ENCODE data around the gene LCK. TPM values are rescaled to one million over a fixed set of nuclear protein-coding genes. Genes with fewer than 3 reads are reported as not detected.
"Not testable (repeated sequence)": the region's sequence is repeated elsewhere in the genome, so short reads cannot be mapped to it uniquely, and the experiment has no call there.

The LCK gene
- polyA plus RNA-seq, 10 donors = 0.26 to 14.1 (median 0.74) TPM

- no peak for DNase-seq
Observed at GRCh38 chr1:32239790-32240139, 11.3 kb upstream of the LCK start.

DNA sequence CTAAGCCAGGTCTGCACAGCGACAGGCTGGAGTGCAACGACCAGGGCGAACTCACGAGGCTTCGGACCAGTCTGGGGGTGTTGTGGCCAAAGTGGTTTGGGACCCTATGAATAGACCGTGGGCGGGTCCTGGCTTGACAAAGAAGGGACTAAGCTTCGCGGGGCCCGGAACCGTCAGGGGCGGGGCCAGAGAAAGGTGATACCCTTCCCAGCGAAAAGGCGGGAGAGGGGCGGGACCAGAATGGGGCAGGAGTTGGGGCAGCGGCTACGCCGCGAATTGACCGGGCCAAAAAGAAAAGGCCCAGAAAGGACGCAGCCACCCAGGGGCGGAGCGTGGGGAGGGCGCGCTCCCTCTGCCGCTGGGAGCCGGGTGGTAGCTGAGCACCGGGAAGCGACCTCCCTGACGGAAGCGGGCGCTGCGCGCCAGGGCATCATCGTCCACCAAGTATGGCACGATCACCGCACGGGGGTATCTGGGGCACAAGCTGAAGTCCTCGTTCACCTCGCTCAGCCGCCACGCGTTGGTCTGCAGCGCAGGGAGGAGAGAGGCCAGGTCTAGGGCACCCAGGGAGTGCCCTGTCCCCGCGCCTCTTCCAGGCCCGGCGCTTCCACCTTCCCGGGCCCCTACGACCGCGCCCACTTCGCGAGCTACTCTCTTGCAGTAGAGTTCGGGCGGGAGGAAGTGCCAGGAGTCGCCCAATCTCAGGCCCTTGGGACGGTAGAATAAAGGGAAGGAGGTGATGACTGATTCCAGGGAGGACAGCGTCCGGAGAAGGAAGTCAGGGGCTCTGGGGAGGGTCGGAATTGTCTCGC lies 10.7 kb upstream of the LCK start:
- DNase-seq = peak in 2 of 3 donors; percentile 53 to 77

DNA sequence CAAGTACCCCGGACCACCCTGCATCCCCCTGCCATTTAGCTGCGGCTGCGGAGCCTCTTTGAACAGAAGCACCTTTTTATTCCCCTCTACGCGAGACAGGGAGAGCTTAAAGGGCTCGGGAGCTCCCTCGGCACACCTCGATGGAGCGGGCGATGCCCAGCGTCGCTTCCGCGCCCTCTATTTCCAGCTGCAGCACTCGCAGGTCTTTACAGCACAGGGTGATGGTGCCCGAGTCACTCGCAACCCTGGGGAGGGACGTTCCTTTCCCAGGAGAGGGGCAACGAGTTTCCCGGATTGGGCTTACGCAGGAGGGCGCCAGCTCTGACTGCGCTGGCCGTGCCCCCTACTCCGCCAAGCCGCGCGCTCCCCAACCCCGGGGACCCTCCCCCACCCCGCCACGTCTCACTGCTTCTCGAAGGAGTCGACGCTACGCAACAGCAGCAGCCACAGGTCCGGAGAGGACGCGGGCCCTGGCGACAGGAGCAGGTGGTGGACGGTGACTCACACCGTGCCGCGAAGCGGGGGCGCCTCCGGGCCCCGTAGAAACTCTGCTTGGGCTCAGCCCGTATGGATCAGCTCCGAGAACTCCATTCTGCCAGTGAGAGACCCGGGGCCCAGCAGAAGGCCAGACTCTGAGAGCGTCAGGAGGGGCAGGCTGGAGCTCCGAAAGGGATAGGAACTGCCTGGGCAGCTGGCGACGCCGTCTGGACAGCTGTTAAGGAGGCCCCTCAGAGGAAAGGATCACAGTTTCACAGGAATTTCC lies 9.9 kb upstream of the LCK start:
- DNase-seq = peak; percentile 41 to 89 (median 74)

GRCh38 chr1:32242341-32242851 lies 8.7 kb upstream of the LCK start:
- peak in 2 of 3 donors; percentile 67 to 84 for DNase-seq

DNA sequence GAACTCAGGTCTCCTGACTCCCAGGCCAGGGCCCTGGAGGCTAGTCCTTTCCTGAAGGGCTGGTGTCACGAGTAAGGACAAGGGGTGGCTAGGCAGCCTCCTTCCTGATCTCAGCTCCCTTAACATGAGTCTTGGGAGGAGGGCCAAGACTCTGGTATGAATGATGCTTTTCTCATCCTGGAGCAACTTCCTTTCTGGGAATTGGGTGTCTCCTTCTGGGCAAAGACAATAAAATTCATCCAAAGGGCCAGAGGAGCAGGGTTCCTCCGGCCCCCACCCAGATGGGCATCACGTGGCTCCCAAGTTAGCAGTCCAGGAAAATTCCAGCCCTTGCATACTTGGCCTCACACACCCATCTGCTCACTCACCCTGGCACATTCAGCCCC lies 4.2 kb upstream of the LCK start, which contains the start of gene FAM167B:
TSS of gene FAM167B (plus strand) at position 335 of the 386 bp plus-strand sequence. CDS start 200 bp downstream, outside the sequence.
- DNase-seq = peak in 2 of 3 donors; percentile 42 to 53

DNA sequence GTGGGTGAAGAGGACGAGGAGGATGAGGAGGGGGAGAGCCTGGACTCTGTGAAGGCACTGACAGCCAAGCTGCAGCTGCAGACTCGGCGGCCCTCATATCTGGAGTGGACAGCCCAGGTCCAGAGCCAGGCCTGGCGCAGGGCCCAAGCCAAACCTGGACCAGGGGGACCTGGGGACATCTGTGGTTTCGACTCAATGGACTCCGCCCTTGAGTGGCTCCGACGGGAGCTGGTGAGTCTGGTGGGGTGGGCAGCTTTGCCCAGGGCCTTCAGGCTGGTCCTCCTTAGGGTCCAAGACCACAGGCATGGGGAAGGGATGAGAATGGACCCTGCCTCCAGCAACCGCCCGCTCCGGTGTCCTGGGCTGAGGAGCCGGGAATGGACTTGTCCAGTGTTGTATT lies 3.6 kb upstream of the LCK start:
- DNase-seq = peak in 1 of 3 donors; percentile 15

GRCh38 chr1:32247983-32248889 lies 2.8 kb upstream of the LCK start:
- DNase-seq = peak in 2 of 3 donors; percentile 65 to 77

DNA sequence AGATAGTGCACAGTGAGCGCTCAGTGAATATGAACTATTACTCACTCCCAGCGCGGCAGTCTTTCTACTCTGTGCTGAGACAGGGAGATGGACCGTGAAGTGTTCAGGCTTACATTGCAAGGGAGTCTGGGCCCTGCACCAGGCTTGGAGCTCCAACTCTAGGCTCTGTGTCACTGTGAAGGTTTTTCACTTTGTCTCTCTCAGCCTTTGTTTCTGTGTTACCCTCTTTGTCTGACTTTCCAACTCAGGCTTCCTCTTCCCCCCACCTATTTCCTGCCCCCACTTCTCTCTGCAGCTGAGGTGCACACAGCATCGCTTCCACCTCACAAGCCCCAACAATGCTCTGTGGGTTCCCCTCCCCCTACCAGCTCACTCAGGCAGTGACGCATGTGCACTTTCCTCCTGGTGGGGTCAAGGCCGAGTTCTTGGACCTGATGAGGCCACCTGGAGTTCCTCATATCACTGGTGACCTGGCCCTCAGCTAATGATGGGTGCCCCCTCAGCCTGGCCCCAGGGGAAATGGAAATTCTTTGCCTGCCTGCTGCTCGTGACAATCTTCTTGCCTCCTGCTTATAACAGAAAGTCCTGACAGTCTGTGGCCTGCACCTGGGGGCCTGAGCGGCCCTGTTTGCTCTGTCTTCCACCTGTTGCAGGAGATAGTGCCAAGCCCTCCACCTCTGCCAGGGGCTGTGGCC lies 1.1 kb upstream of the LCK start:
- peak in 1 of 3 donors; percentile 52 for DNase-seq

GRCh38 chr1:32255072-32256071 lies 4.3 kb downstream of the LCK start:
- no peak for DNase-seq

- no peak for DNase-seq
Observed at GRCh38 chr1:32256473-32257226, 5.6 kb downstream of the LCK start.

- DNase-seq = no peak
Observed at GRCh38 chr1:32257227-32257508, 6.1 kb downstream of the LCK start.

- DNase-seq = not testable (repeated sequence)
Observed at GRCh38 chr1:32263236-32263593, 12.2 kb downstream of the LCK start.

DNA sequence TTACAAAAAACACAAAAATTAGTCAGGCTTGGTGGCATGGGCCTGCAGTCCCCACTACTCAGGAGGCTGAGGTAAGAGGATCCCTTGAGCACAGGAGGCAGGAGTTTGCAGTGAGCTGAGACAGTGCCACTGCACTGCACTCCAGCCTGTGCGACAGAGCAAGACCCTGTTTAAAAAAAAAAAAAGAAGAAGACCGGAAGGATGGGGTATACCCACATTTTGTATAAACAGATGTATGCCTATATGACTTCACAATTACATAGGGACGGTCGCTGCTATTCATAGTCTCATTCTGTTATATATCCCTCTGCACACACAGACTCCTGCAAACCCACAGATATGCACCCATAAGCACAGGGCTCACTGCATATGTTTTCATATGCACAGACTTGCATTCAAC lies 12.7 kb downstream of the LCK start:
- DNase-seq = no peak

DNA sequence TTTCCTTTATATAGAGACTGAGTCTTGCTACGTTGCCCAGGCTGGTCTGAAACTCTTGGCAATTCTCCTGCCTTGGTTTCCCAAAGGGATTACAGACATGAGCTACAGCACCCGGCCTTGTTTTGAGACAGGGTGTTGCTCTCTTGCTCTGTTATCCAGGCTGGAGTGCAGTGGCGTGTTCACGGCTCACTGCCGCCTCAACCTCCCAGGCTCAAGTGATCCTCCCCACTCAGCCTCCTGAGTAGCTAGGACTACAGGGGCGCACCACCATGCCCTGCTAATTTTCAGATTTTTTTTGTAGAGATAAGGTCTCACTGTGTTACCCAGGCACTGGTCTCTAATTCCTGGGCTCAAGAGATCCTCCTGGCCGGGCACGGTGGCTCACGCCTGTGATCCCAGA lies 14.8 kb downstream of the LCK start:
- DNase-seq = no peak

GRCh38 chr1:32266921-32267591 lies 16.0 kb downstream of the LCK start:
- DNase-seq = no peak

- no peak for DNase-seq
Observed at GRCh38 chr1:32269744-32270143, 18.7 kb downstream of the LCK start.

DNA sequence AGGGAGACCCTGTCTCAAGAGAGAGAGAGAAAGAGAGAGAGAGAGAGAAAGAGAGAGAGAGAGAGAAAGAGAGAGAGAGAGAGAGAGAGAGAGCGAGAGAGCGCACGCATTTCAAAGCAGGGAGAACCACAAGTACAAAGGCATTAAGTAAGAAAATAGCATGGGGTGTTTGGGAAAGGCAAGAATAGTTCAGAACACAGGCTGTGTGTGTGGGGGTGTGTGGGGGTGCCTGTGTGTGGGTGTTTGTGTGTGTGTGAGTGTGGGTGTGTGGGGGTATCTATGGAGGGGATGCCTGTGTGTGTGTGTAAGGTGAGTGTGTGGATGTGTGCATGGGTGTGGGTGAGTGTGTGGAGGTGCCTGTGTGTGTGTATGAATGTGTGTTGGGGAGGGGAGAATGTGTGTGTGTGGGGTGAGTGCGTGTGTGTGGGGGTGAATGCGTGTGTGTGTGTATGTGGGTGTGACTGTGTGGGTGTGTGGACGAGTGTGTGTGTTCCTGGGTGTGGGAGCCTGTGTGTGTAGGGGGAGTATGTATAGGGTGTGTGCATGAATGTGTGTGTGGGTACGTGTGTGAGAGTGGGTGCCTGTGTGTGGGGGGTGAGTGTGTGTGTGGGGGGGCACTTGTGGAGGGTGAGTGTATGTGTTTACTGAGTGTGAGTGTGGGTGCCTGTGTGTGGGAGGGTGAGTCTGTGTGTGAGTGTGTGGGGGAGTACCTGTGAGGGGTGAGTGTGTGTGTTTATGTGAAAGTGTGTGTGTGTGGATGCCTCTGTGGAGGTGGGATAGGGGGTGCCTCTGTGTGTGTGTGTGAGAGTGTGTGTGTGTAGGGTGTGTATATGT lies 21.7 kb downstream of the LCK start:
- no peak for DNase-seq
